Endothelial cell of umbilical vein (primary cell): ENCODE results near the gene KCNJ13. TPM values are rescaled to one million over a fixed set of nuclear protein-coding genes. Genes with fewer than 3 reads are reported as not detected.

Experiments
- BruUV-seq: library from RNA; stranded (reverse); fragments of 400-500 nt; replicated peaks from 2 replicates; lab custom pipeline; 2021; lab: Mats Ljungman, UMichigan
- CTCF ChIA-PET: fragments of 300-600, 350-600 bp; sonication (Branson Sonifier 250); formaldehyde crosslinking; loops from one replicate; lab custom pipeline; 2021; ENCODE audit warnings: antibody characterized with exemption, inconsistent platforms; lab: Charles Lee
- POLR2A ChIA-PET: fragments of 300-600, 350-600 bp; sonication (Branson Sonifier 250); formaldehyde crosslinking; loops from one replicate; lab custom pipeline; 2021; ENCODE audit warnings: antibody characterized with exemption, inconsistent platforms; lab: Charles Lee
- DNase-seq: peaks from one replicate; pipeline ENCODE4 v3.0.0-alpha.2; 2011; ENCODE audit warnings: low read depth, low spot score
- FAIRE-seq: peaks from 2 replicates; lab custom pipeline; 2011; peaks lifted over from hg19 to GRCh38; lab: Jason Lieb, UNC
- H2AFZ ChIP-seq: 2 replicates; pipeline ENCODE4 v1.6.0; 2012; ENCODE audit warnings: low read depth, low read length, control low read depth, inconsistent platforms
- H3K27ac ChIP-seq: 2 replicates; pipeline ENCODE4 v1.5.1; 2011; ENCODE audit warnings: low read depth, mild to moderate bottlenecking, control low read depth, low read length, moderate library complexity; ENCODE audit not compliant: insufficient read depth
- H3K27me3 ChIP-seq, 2 experiments: 2 replicates each; pipeline versions ENCODE4 v1.6.0 to v1.6.1; 2011; ENCODE audit warnings: low read length in 2 of 2, mixed read lengths in 1 of 2; ENCODE audit not compliant: control insufficient read depth in 2 of 2, insufficient read depth in 2 of 2
- H3K36me3 ChIP-seq, 2 experiments: 2 replicates in 1 of 2; 3 replicates in 1 of 2; pipeline ENCODE4 v1.5.1; 2011; ENCODE audit warnings: low read length in 2 of 2, mild to moderate bottlenecking in 1 of 2, moderate library complexity in 1 of 2; ENCODE audit not compliant: control insufficient read depth in 2 of 2, insufficient read depth in 2 of 2; ENCODE audit errors: extremely low read depth in 1 of 2
- H3K4me1 ChIP-seq: 3 replicates; pipeline ENCODE4 v1.5.1; 2011; ENCODE audit warnings: mild to moderate bottlenecking, low read length; ENCODE audit not compliant: control insufficient read depth, insufficient read depth; ENCODE audit errors: extremely low read depth
- H3K4me2 ChIP-seq: 2 replicates; pipeline ENCODE4 v1.6.1; 2011; ENCODE audit warnings: low read length, control low read depth, mixed read lengths; ENCODE audit not compliant: insufficient read depth
- H3K4me3 ChIP-seq, 3 experiments: fragments of 200-600 bp in 1 of 3; sonication (generic), shearing (Covaris generic) in 1 of 3; replicated peaks in 1 of 3; 2 replicates each; pipeline ENCODE4 v1.5.1; 2011 to 2016; ENCODE audit warnings: control low read depth in 3 of 3, low read length in 3 of 3, mild to moderate bottlenecking in 2 of 3, inconsistent platforms in 1 of 3, low read depth in 1 of 3, moderate library complexity in 1 of 3; ENCODE audit not compliant: insufficient read depth in 1 of 3
- H3K79me2 ChIP-seq: 2 replicates; pipeline ENCODE4 v1.6.0; 2012; ENCODE audit warnings: low read length, inconsistent platforms; ENCODE audit not compliant: control insufficient read depth, insufficient read depth
- H3K9ac ChIP-seq: replicated peaks from 2 replicates; pipeline ENCODE3; 2011; ENCODE audit warnings: low read length, control low read depth; ENCODE audit not compliant: insufficient read depth; ENCODE audit errors: extremely low read depth
- H3K9me1 ChIP-seq: replicated peaks from 3 replicates; pipeline ENCODE4 v1.6.0; 2011; ENCODE audit warnings: mild to moderate bottlenecking, low read length; ENCODE audit not compliant: control insufficient read depth, insufficient read depth; ENCODE audit errors: extremely low read depth
- H3K9me3 ChIP-seq: replicated peaks from 2 replicates; pipeline ENCODE4 v1.5.1; 2012; ENCODE audit warnings: low read length, inconsistent platforms; ENCODE audit not compliant: control insufficient read depth, insufficient read depth
- H4K20me1 ChIP-seq: replicated peaks from 2 replicates; pipeline ENCODE3; 2011; ENCODE audit warnings: mild to moderate bottlenecking, low read length; ENCODE audit not compliant: control insufficient read depth, insufficient read depth; ENCODE audit errors: extremely low read depth
- EZH2 ChIP-seq: IDR thresholded peaks from 2 replicates; pipeline ENCODE4 v1.6.1; 2012; ENCODE audit warnings: borderline replicate concordance, low read depth, mild to moderate bottlenecking, moderate library complexity, low read length, inconsistent platforms; ENCODE audit not compliant: severe bottlenecking
- FOS ChIP-seq: IDR thresholded peaks from 2 replicates; pipeline ENCODE4 v1.6.1; 2011; ENCODE audit warnings: mild to moderate bottlenecking, low read length, moderate library complexity, borderline replicate concordance; ENCODE audit not compliant: insufficient read depth
- GATA2 ChIP-seq: IDR thresholded peaks from 2 replicates; pipeline ENCODE4 v1.7.0; 2011; ENCODE audit warnings: low read depth, mild to moderate bottlenecking, moderate library complexity, mixed read lengths, low read length; ENCODE audit not compliant: insufficient read length, insufficient read depth
- JUN ChIP-seq: IDR thresholded peaks from 2 replicates; pipeline ENCODE4 v1.6.1; 2011; ENCODE audit warnings: borderline replicate concordance, low read depth; ENCODE audit not compliant: insufficient read length, insufficient read depth
- MYC ChIP-seq: IDR thresholded peaks from one replicate; pipeline ENCODE4 v1.6.1; 2011; ENCODE audit warnings: mild to moderate bottlenecking, low read depth, low read length
- POLR2A ChIP-seq: IDR thresholded peaks from 2 replicates; pipeline ENCODE4 v1.6.1; 2012; ENCODE audit warnings: low read depth, mild to moderate bottlenecking, control low read depth, low read length
- POLR2AphosphoS5 ChIP-seq: IDR thresholded peaks from 2 replicates; pipeline ENCODE4 v1.6.1; 2012; ENCODE audit warnings: low read depth, mild to moderate bottlenecking, control low read depth, low read length, moderate library complexity; ENCODE audit not compliant: insufficient read depth
- dilution Hi-C: fragments of 300-500 bp; cut with MboI; formaldehyde crosslinking; loops from one replicate; pipeline ENCODE4 v1.15.0; 2019; ENCODE audit warnings: low sequenced_read_pairs; ENCODE audit not compliant: extremely low pct_ligation_motif_present
- intact Hi-C: fragments of 100-400 bp; cut with micrococcal nuclease; formaldehyde crosslinking; loops from one replicate; pipeline ENCODE4 v1.10.0; 2022
- polyA plus RNA-seq, 4 experiments: library from polyadenylated mRNA; depleted of rRNA in 3 of 4; stranded (reverse) in 3 of 4; unstranded in 1 of 4; fragments of >200 nt; gene quantifications; 2 replicates each; pipeline versions ENCODE4 v1.2.1 to v1.2.3, GENCODE V29; 2011 to 2012; ENCODE audit warnings: missing spikeins in 1 of 4
- total RNA-seq: library from RNA; stranded (reverse); gene quantifications from 2 replicates; pipeline ENCODE4 v1.2.3, GENCODE V29; 2021
- TF ChIP-seq, protein P1 (sequence below), 2 donors: IDR thresholded peaks; 1 replicate in 1 of 2; 2 replicates in 1 of 2; pipeline ENCODE4 v1.5.1; 2011; ENCODE audit warnings: low read length in 2 of 2, mild to moderate bottlenecking in 2 of 2, moderate library complexity in 2 of 2, control low read depth in 1 of 2, inconsistent platforms in 1 of 2, low read depth in 1 of 2; ENCODE audit not compliant: insufficient read depth in 1 of 2; ENCODE audit errors: extremely low read depth in 1 of 2
- TF ChIP-seq, protein P2 (sequence below): IDR thresholded peaks from 2 replicates; pipeline ENCODE4 v1.6.1; 2011; ENCODE audit not compliant: insufficient read depth, insufficient read length

KCNJ13 gene
- total and polyA plus RNA-seq, 2 donors (not counting 3 experiments of a cell fraction or from before 2014, with no cell fraction given): not detected

DNA sequence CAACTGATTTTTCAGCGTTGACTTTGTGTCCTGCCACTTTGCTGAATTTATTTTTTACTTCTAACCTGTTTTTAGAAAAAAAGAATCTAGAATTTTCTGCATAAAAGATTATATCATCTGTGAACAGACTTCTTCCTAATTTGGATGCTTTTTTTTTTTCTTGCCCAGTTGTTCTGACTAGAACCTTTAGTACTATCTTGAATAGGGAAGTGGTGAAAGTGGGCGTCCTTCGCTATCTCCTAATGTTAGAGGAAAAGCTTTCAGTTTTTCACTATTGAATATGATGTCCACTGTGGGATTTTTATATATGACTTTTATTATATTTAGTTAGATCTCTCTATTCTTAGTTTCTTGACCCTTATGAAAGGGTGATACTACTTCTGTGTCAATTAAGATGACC is 25.7 kb upstream of the KCNJ13 start:
- no peaks in the 10 kb centered on the region for H4K20me1 ChIP-seq
- no TSS peak for BruUV-seq
- intact Hi-C loops: no loop called here
- no peak overlapping the region for H3K27ac ChIP-seq
- H3K9me1 ChIP-seq: no peaks in the 10 kb centered on the region
- no peak overlapping the region for H3K4me2 ChIP-seq
- no peaks in the 10 kb centered on the region for H3K9me3 ChIP-seq
- peaks cover 8% of the 10 kb centered on the region for H3K4me1 ChIP-seq
- no peak overlapping the region for H3K9ac ChIP-seq
- ChIA-PET POLR2A (no interaction called here), CTCF (no interaction called here)
- no peaks in the 10 kb centered on the region for H3K27me3 ChIP-seq
- TF ChIP-seq POLR2AphosphoS5: no peak
- no peak for TF ChIP-seq FOS
- TF ChIP-seq, protein P1, sequence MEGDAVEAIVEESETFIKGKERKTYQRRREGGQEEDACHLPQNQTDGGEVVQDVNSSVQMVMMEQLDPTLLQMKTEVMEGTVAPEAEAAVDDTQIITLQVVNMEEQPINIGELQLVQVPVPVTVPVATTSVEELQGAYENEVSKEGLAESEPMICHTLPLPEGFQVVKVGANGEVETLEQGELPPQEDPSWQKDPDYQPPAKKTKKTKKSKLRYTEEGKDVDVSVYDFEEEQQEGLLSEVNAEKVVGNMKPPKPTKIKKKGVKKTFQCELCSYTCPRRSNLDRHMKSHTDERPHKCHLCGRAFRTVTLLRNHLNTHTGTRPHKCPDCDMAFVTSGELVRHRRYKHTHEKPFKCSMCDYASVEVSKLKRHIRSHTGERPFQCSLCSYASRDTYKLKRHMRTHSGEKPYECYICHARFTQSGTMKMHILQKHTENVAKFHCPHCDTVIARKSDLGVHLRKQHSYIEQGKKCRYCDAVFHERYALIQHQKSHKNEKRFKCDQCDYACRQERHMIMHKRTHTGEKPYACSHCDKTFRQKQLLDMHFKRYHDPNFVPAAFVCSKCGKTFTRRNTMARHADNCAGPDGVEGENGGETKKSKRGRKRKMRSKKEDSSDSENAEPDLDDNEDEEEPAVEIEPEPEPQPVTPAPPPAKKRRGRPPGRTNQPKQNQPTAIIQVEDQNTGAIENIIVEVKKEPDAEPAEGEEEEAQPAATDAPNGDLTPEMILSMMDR (IDR thresholded peaks at IDR 0.05; ENCODE audit: extremely low read depth in 1 of 2, insufficient read depth in 1 of 2, low read depth in 1 of 2, low read length in 2 of 2): no peak
- H2AFZ ChIP-seq: no peak overlapping the region
- H3K79me2 ChIP-seq: peaks cover 7% of the 10 kb centered on the region
- FAIRE-seq: no peak
- DNase-seq: no peak
- H3K36me3 ChIP-seq: peaks cover 0 to 3% of the 10 kb centered on the region in 2 experiments
- dilution Hi-C loops: no loop called here
- H3K4me3 ChIP-seq: no peak overlapping the region

DNA sequence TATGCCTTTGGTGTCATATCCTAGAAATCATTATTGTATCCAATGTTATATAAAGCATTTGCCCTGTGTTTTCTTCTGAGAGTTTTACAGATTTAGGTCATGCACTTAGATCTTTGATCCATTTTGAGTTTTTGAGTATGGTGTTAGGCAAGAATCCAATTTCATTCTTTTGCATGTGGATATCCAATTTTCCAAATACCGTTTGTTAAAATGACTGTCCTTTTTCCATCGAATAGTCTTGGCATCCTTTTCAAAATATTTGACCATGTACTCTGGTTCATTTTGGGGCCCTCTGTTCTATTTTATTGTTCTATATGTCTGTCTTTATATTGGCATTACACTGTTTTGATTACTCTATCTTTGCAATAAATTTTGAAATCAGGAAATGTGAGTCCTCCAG is 23.8 kb upstream of the KCNJ13 start:
- TF ChIP-seq GATA2 (no peak), POLR2A (no peak), FOS (no peak), EZH2 (no peak), POLR2AphosphoS5 (no peak), MYC (no peak), JUN (no peak)
- TF ChIP-seq, protein P2, sequence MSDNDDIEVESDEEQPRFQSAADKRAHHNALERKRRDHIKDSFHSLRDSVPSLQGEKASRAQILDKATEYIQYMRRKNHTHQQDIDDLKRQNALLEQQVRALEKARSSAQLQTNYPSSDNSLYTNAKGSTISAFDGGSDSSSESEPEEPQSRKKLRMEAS: no peak
- TF ChIP-seq, protein P1 (IDR thresholded peaks at IDR 0.05; ENCODE audit: extremely low read depth in 1 of 2, insufficient read depth in 1 of 2, low read depth in 1 of 2, low read length in 2 of 2): no peak
- Histone ChIP-seq H3K27me3 (no peaks in the 10 kb centered on the region), H3K9me3 (no peaks in the 10 kb centered on the region), H2AFZ (no peak overlapping the region), H3K4me1 (peaks cover 8% of the 10 kb centered on the region), H3K27ac (no peak overlapping the region), H3K79me2 (peaks cover 5% of the 10 kb centered on the region), H3K9me1 (no peaks in the 10 kb centered on the region), H4K20me1 (no peaks in the 10 kb centered on the region), H3K4me3 (no peak overlapping the region), H3K4me2 (no peak overlapping the region), H3K9ac (no peak overlapping the region), H3K36me3 (peaks cover 2 to 3% of the 10 kb centered on the region in 2 experiments)
- dilution Hi-C loops (no loop called here), intact Hi-C loops (no loop called here)
- DNase-seq (peak; percentile 51), FAIRE-seq (peak; percentile 8)
- BruUV-seq: no TSS peak
- POLR2A ChIA-PET: no interaction called here
- CTCF ChIA-PET: no interaction called here
